ENCODE measurements around the gene DNAJC13. TPM values are rescaled to one million over a fixed set of nuclear protein-coding genes. Genes with fewer than 3 reads are reported as not detected.

DNAJC13 gene
- total RNA-seq, 2 donors from 2014 or later, result 25.0 to 46.2 TPM

DNA sequence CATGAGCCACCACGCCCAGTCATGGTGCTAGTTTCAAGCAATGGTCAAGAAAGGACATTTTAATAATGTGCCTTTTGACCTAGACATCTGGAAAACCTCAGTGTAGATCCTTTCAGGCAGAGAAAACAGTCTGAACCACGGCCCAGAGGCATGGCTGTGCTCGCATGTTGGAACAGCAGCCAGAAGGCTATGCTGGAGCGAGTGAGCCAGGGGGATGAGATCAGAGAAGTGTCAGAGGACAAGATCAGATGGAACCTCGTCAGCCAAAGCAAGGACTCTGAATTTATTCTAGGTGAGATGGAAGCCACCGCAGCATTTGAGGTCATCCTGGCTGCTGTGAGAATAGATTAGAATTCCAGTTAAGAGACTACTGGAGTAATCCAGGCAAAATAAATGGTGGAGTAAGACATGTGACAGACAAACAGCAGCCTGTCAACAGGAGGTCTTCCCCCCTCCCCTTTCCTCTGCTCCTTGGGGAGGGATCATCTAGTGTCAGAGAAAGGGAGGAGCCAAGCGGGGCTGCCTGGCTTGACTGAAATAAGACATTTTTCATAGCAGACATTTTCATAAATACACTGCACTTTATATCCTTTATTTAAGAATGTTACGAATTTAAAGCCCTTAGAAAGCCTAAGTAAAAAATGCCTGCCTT is 139.3 kb downstream of the DNAJC13 start:
- Histone ChIP-seq H3K4me3 (no peak overlapping the region), H3K27ac (no peak overlapping the region), H3K4me1 (replicated peaks) (no peaks in the 10 kb centered on the region), H3K36me3 (no peaks in the 10 kb centered on the region), H3K27me3 (replicated peaks; ENCODE audit: insufficient read depth) (no peaks in the 10 kb centered on the region), H3K9me3 (no peaks in the 10 kb centered on the region)
- TF ChIP-seq, protein P1, sequence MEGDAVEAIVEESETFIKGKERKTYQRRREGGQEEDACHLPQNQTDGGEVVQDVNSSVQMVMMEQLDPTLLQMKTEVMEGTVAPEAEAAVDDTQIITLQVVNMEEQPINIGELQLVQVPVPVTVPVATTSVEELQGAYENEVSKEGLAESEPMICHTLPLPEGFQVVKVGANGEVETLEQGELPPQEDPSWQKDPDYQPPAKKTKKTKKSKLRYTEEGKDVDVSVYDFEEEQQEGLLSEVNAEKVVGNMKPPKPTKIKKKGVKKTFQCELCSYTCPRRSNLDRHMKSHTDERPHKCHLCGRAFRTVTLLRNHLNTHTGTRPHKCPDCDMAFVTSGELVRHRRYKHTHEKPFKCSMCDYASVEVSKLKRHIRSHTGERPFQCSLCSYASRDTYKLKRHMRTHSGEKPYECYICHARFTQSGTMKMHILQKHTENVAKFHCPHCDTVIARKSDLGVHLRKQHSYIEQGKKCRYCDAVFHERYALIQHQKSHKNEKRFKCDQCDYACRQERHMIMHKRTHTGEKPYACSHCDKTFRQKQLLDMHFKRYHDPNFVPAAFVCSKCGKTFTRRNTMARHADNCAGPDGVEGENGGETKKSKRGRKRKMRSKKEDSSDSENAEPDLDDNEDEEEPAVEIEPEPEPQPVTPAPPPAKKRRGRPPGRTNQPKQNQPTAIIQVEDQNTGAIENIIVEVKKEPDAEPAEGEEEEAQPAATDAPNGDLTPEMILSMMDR (IDR thresholded peaks at IDR 0.05), result no peak
- no peak for TF ChIP-seq POLR2A (IDR thresholded peaks at IDR 0.05)
- no peak for TF ChIP-seq POLR2AphosphoS5 (IDR thresholded peaks at IDR 0.05)
- 50% methylated on average over 8 of the region's 8 CpGs for WGBS
- intact Hi-C loops (cut with DNase I), result no loop called here
- no peak for DNase-seq (ENCODE audit: low spot score)

DNA sequence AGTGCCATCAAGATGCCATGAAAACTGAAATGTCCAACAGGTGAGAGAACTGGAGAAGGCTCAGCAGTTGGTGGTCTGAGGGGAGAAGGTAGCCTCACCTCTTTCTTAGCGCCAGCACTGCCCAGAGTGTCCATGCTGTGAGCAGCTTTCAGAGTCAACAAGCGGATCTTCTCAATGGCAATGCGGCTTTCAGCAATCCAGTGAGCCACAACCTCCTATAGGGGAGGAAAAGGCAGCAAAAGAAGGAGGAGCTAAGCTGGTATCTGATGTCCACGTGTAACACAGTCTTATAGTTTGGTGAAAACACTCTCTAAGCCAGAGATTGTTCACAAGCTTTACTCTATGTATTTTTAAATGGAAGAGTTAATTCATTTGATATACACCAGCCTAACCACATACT is 143.7 kb downstream of the DNAJC13 start:
- H3K36me3 ChIP-seq, result no peaks in the 10 kb centered on the region
- 81% methylated on average over 4 of the region's 4 CpGs for WGBS
- H3K9me3 ChIP-seq, result no peaks in the 10 kb centered on the region
- intact Hi-C loops (cut with DNase I), result no loop called here
- no peaks in the 10 kb centered on the region for H3K27me3 ChIP-seq (replicated peaks; ENCODE audit: insufficient read depth)
- H3K27ac ChIP-seq, result no peak overlapping the region
- H3K4me3 ChIP-seq, result no peak overlapping the region
- H3K4me1 ChIP-seq (replicated peaks), result no peaks in the 10 kb centered on the region
- no peak for DNase-seq (ENCODE audit: low spot score)
- TF ChIP-seq, protein P1 (IDR thresholded peaks at IDR 0.05), result no peak
- no peak for TF ChIP-seq POLR2A (IDR thresholded peaks at IDR 0.05)
- no peak for TF ChIP-seq POLR2AphosphoS5 (IDR thresholded peaks at IDR 0.05)

GRCh38 chr3:132563420-132564069 is 146.2 kb downstream of the DNAJC13 start:
- WGBS, result 83% methylated on average over 4 of the region's 4 CpGs
- Histone ChIP-seq H3K4me1 (replicated peaks) (no peaks in the 10 kb centered on the region), H3K9me3 (no peaks in the 10 kb centered on the region), H3K36me3 (no peaks in the 10 kb centered on the region), H3K27ac (no peak overlapping the region), H3K4me3 (no peak overlapping the region), H3K27me3 (replicated peaks; ENCODE audit: insufficient read depth) (no peaks in the 10 kb centered on the region)
- TF ChIP-seq POLR2A (IDR thresholded peaks at IDR 0.05) (no peak), POLR2AphosphoS5 (IDR thresholded peaks at IDR 0.05) (no peak)
- TF ChIP-seq, protein P1 (IDR thresholded peaks at IDR 0.05), result no peak
- no peak for DNase-seq (ENCODE audit: low spot score)
- intact Hi-C loops (cut with DNase I), result no loop called here

GRCh38 chr3:132564070-132564465 is 146.8 kb downstream of the DNAJC13 start:
- Histone ChIP-seq H3K4me3 (no peak overlapping the region), H3K9me3 (no peaks in the 10 kb centered on the region), H3K4me1 (replicated peaks) (no peaks in the 10 kb centered on the region), H3K27ac (no peak overlapping the region), H3K27me3 (replicated peaks; ENCODE audit: insufficient read depth) (no peaks in the 10 kb centered on the region), H3K36me3 (no peaks in the 10 kb centered on the region)
- no peak for DNase-seq (ENCODE audit: low spot score)
- no peak for TF ChIP-seq POLR2AphosphoS5 (IDR thresholded peaks at IDR 0.05)
- intact Hi-C loops (cut with DNase I), result no loop called here
- 94% methylated on average over 2 of the region's 2 CpGs for WGBS

- Histone ChIP-seq H3K4me3 (no peak overlapping the region), H3K27ac (no peak overlapping the region), H3K36me3 (no peaks in the 10 kb centered on the region), H3K27me3 (replicated peaks; ENCODE audit: insufficient read depth) (no peaks in the 10 kb centered on the region), H3K4me1 (replicated peaks) (no peaks in the 10 kb centered on the region), H3K9me3 (no peaks in the 10 kb centered on the region)
- no peak for DNase-seq (ENCODE audit: low spot score)
- intact Hi-C loops (cut with DNase I), result no loop called here
- TF ChIP-seq POLR2A (IDR thresholded peaks at IDR 0.05), result no peak
- no peak for TF ChIP-seq POLR2AphosphoS5 (IDR thresholded peaks at IDR 0.05)
- TF ChIP-seq, protein P1 (IDR thresholded peaks at IDR 0.05), result no peak
- 78% methylated on average over 2 of the region's 2 CpGs for whole genome bisulfite sequencing
These were observed 151.1 kb downstream of the DNAJC13 start for GRCh38 chr3:132568422-132568821.

Data from prostate gland (tissue), 2 donors.